SK-N-SH (cell line): ENCODE results near the gene PKN1. TPM values are rescaled to one million over a fixed set of nuclear protein-coding genes. Genes with fewer than 3 reads are reported as not detected.

Experiments used
- CTCF ChIA-PET: fragments of 300-600, 350-600 bp; formaldehyde crosslinking; extraction: SDS; loops from one replicate; lab custom pipeline; 2021; lab: Yijun Ruan, JAX
- POLR2A ChIA-PET: fragments of 350-600 bp; sonication (Branson Sonifier 250); formaldehyde crosslinking; extraction: SDS; loops from one replicate; lab custom pipeline; 2020; ENCODE audit warnings: antibody characterized with exemption, inconsistent platforms; lab: Yijun Ruan, JAX
- DNase-seq: peaks from one replicate; pipeline ENCODE4 v3.0.0; 2012
- H2AFZ ChIP-seq: fragments of 200-600 bp; sonication (generic); 2 replicates; pipeline ENCODE4 v1.8.1; 2016; ENCODE audit warnings: antibody characterized with exemption, mild to moderate bottlenecking, low read depth
- H3F3A ChIP-seq: fragments of 200-600 bp; sonication (generic); replicated peaks from 2 replicates; pipeline ENCODE3; 2016; ENCODE audit warnings: antibody characterized with exemption, mild to moderate bottlenecking; ENCODE audit not compliant: insufficient read depth
- H3K27ac ChIP-seq, 2 experiments: fragments of 200-500 bp in 1 of 2; fragments of 200-600 bp in 1 of 2; sonication (Bioruptor generic) in 1 of 2; sonication (generic), shearing (Covaris generic) in 1 of 2; 2 replicates each; pipeline versions ENCODE4 v1.5.1 to v1.6.1; 2014 to 2016; ENCODE audit warnings: low read depth in 2 of 2, inconsistent platforms in 1 of 2, low read length in 1 of 2, mild to moderate bottlenecking in 1 of 2, mixed read lengths in 1 of 2
- H3K27me3 ChIP-seq: fragments of 200-600 bp; sonication (generic), shearing (Covaris generic); 2 replicates; pipeline ENCODE4 v1.6.1; 2016; ENCODE audit warnings: mixed run types; ENCODE audit not compliant: insufficient read depth
- H3K36me3 ChIP-seq, 2 experiments: fragments of 200-500 bp in 1 of 2; fragments of 200-600 bp in 1 of 2; sonication (Bioruptor generic) in 1 of 2; sonication (generic) in 1 of 2; replicated peaks in 1 of 2; 2 replicates each; pipeline versions ENCODE3 to v1.5.1; 2014 to 2016; ENCODE audit warnings: low read length in 1 of 2, mild to moderate bottlenecking in 1 of 2; ENCODE audit not compliant: insufficient read depth in 2 of 2, control insufficient read depth in 1 of 2
- H3K4me1 ChIP-seq, 2 experiments: fragments of 200-500 bp in 1 of 2; fragments of 200-600 bp in 1 of 2; sonication (Bioruptor generic) in 1 of 2; sonication (generic), shearing (Covaris generic) in 1 of 2; 2 replicates each; pipeline versions ENCODE4 v1.5.1 to v1.6.1; 2014 to 2016; ENCODE audit warnings: low read depth in 1 of 2, low read length in 1 of 2, mixed run types in 1 of 2; ENCODE audit not compliant: insufficient read depth in 2 of 2, control insufficient read depth in 1 of 2
- H3K4me2 ChIP-seq: fragments of 200-600 bp; sonication (generic), shearing (Covaris generic); 2 replicates; pipeline ENCODE4 v1.6.1; 2017; ENCODE audit warnings: mixed run types
- H3K4me3 ChIP-seq, 2 experiments: fragments of 200-500 bp in 1 of 2; fragments of 200-600 bp in 1 of 2; sonication (Bioruptor generic) in 1 of 2; sonication (generic), shearing (Covaris generic) in 1 of 2; 2 replicates each; pipeline versions ENCODE4 v1.5.1 to v1.8.1; 2014 to 2016; ENCODE audit warnings: low read depth in 2 of 2, inconsistent platforms in 1 of 2, low read length in 1 of 2, mild to moderate bottlenecking in 1 of 2, mixed read lengths in 1 of 2, moderate library complexity in 1 of 2
- H3K79me2 ChIP-seq: fragments of 200-600 bp; sonication (generic); 2 replicates; pipeline ENCODE4 v1.8.1; 2017; ENCODE audit warnings: mild to moderate bottlenecking; ENCODE audit not compliant: insufficient read depth
- H3K9ac ChIP-seq: fragments of 200-600 bp; sonication (generic); 2 replicates; pipeline ENCODE4 v1.6.1; 2017; ENCODE audit warnings: mixed run types
- H3K9me2 ChIP-seq: fragments of 200-600 bp; sonication (generic); 2 replicates; pipeline ENCODE4 v1.6.1; 2017; ENCODE audit warnings: mixed run types
- H3K9me3 ChIP-seq: fragments of 200-600 bp; sonication (generic); 2 replicates; pipeline ENCODE4 v1.6.1; 2017; ENCODE audit warnings: mixed run types, mild to moderate bottlenecking, moderate library complexity
- H4K20me1 ChIP-seq: fragments of 200-600 bp; sonication (generic); 2 replicates; pipeline ENCODE4 v1.6.1; 2017; ENCODE audit warnings: mild to moderate bottlenecking, mixed run types; ENCODE audit not compliant: insufficient read depth
- EZH2phosphoT487 ChIP-seq: fragments of 200-600 bp; sonication (generic); IDR thresholded peaks from 2 replicates; pipeline ENCODE4 v1.6.1; 2017; ENCODE audit warnings: low read depth, mixed run types, mild to moderate bottlenecking, antibody characterized with exemption, moderate library complexity, borderline replicate concordance
- GABPA ChIP-seq: IDR thresholded peaks from 2 replicates; pipeline ENCODE4 v1.4.0; 2012; ENCODE audit warnings: low read depth, mild to moderate bottlenecking
- PBX3 ChIP-seq: IDR thresholded peaks from 2 replicates; pipeline ENCODE4; 2012
- POLR2AphosphoS5 ChIP-seq: IDR thresholded peaks from 2 replicates; pipeline ENCODE4 v1.6.1; 2012; ENCODE audit warnings: low read depth, low read length
- RFX5 ChIP-seq: IDR thresholded peaks from 2 replicates; pipeline ENCODE4 v1.6.1; 2012; ENCODE audit warnings: mild to moderate bottlenecking, improper control_type of control experiment, low read length
- SIN3A ChIP-seq: IDR thresholded peaks from 2 replicates; pipeline ENCODE4 v1.6.1; 2012; ENCODE audit warnings: low read depth, mild to moderate bottlenecking, low read length, moderate library complexity, borderline replicate concordance
- USF1 ChIP-seq: IDR thresholded peaks from 2 replicates; pipeline ENCODE4 v1.4.0; 2012; ENCODE audit warnings: low read depth, borderline replicate concordance
- YY1 ChIP-seq: IDR thresholded peaks from 2 replicates; pipeline ENCODE4 v1.4.0; 2012; ENCODE audit warnings: low read depth, mild to moderate bottlenecking
- WGBS: methylation state at CpG from one replicate; pipeline ENCODE4 v1.1.6; 2017; ENCODE audit warnings: low lambda C conversion rate; 5-methylcytosine and 5-hydroxymethylcytosine counted together
- polyA plus RNA-seq, 3 experiments: library from polyadenylated mRNA; depleted of rRNA; stranded (reverse); fragments of >200 nt; gene quantifications; 2 replicates each; pipeline ENCODE4 v1.2.3, GENCODE V29; 2012
- TF ChIP-seq, protein P1 (sequence below): fragments of 150-350 bp; IDR thresholded peaks from 2 replicates; pipeline ENCODE4 v1.6.1; 2016; ENCODE audit warnings: mild to moderate bottlenecking, low read depth, low read length
- TF ChIP-seq, protein P2 (sequence below): fragments of 200-600 bp; sonication (generic); IDR thresholded peaks from 2 replicates; pipeline ENCODE4 v1.6.1; 2017; ENCODE audit warnings: antibody characterized with exemption, mild to moderate bottlenecking, moderate library complexity

Gene PKN1
- polyA plus RNA-seq, 1 of the 3 experiments (the other 2 are of a cell fraction), result 99.6 TPM

GRCh38 chr19:14517840-14518505 is 84.9 kb downstream of the PKN1 start, which contains the start of gene DNAJB1 (continued):
- TF ChIP-seq YY1 (0 out of 2 replicates have a peak, but pooled peaks have one; percentile 38), GABPA (peak; percentile 55; the same call in 1 of the 2 replicates), EZH2phosphoT487 (no peak)

DNA sequence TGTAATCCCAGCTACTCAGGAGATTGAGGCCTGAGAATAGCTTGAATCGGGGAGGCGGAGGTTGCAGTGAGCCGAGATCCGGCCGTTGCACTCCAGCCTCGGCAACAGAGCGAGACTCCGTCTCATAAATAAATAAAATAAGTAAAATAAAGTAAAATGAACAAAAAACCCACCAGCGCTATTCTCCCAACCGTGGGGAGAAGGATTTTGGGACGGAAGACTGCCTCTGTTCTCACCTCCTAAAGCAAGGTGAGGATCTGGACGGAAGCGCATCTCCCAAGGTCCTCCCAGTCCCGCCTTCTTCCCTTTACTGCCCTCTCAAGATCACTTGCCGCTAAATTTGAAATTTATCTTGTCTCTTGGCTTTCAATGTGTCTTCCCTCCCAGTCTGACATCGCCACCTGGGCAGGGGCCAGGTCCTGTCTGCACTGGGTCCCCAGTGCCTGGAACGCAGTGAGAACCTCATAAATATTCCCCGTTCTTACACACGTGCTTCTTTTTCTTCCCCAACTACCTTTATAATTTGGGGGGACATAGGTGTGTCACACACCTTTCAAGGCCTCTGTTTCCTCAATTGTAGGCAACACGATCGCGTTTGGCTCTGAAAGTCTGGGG is 86.2 kb downstream of the PKN1 start:
- Histone ChIP-seq H3K27me3 (no peaks in the 10 kb centered on the region), H3K9ac (peak overlapping the region; percentile 54), H3K79me2 (peaks cover 38% of the 10 kb centered on the region), H2AFZ (peak overlapping the region; percentile 48; the same call in 1 of the 2 replicates), H3K4me2 (peak overlapping the region; percentile 80), H3F3A (peaks cover 35% of the 10 kb centered on the region), H3K4me1 (peaks cover 24 to 47% of the 10 kb centered on the region in 2 experiments; a peak in 3 of 4 replicates), H3K36me3 (peaks cover 20 to 23% of the 10 kb centered on the region in 2 experiments), H3K4me3 (no peak overlapping the region), H4K20me1 (peaks cover 33% of the 10 kb centered on the region), H3K9me2 (no peaks in the 10 kb centered on the region), H3K9me3 (no peaks in the 10 kb centered on the region), H3K27ac (peak overlapping the region; percentile 84 to 95)
- ChIA-PET POLR2A (interaction anchor here (1.0 to 1.2 kb wide), 2 partner anchors 9 to 37 kb away, joined by 3 to 4 read pairs; no protein-coding TSS in a partner anchor), CTCF (interaction anchor here (3.7 kb wide), 1 partner anchor 39 kb away, joined by 20 read pairs; no protein-coding TSS in a partner anchor)
- 95% methylated on average over 22 of the region's 22 CpGs for WGBS
- TF ChIP-seq PBX3, result no peak
- no peak for TF ChIP-seq SIN3A
- TF ChIP-seq USF1, result no peak
- TF ChIP-seq, protein P1, sequence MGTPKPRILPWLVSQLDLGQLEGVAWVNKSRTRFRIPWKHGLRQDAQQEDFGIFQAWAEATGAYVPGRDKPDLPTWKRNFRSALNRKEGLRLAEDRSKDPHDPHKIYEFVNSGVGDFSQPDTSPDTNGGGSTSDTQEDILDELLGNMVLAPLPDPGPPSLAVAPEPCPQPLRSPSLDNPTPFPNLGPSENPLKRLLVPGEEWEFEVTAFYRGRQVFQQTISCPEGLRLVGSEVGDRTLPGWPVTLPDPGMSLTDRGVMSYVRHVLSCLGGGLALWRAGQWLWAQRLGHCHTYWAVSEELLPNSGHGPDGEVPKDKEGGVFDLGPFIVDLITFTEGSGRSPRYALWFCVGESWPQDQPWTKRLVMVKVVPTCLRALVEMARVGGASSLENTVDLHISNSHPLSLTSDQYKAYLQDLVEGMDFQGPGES, result no peak
- TF ChIP-seq, protein P2, sequence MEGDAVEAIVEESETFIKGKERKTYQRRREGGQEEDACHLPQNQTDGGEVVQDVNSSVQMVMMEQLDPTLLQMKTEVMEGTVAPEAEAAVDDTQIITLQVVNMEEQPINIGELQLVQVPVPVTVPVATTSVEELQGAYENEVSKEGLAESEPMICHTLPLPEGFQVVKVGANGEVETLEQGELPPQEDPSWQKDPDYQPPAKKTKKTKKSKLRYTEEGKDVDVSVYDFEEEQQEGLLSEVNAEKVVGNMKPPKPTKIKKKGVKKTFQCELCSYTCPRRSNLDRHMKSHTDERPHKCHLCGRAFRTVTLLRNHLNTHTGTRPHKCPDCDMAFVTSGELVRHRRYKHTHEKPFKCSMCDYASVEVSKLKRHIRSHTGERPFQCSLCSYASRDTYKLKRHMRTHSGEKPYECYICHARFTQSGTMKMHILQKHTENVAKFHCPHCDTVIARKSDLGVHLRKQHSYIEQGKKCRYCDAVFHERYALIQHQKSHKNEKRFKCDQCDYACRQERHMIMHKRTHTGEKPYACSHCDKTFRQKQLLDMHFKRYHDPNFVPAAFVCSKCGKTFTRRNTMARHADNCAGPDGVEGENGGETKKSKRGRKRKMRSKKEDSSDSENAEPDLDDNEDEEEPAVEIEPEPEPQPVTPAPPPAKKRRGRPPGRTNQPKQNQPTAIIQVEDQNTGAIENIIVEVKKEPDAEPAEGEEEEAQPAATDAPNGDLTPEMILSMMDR, result no peak
- TF ChIP-seq RFX5, result no peak
- TF ChIP-seq POLR2AphosphoS5, result no peak
- DNase-seq, result no peak
